ENCODE data around the gene ALDH1L1.

DNA sequence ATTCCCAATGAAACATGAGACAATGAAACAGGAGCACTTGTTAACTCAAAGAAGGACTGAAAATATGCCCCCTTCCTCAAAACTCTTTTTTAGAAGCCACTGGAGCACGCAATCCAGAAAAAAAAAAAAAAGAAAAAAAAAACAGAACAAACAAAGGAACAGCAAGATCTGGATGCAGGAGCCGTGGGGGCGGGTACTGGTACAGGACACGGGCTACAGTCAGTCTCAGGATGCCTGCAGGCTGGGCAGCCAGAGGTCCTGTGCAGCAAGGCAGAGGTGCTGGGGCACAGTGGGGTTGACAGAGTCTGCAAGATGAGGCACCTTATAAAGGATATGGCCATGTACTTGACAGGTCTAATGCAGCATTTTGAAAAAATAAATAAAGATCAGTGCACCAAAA is 22.3 kb upstream of the ALDH1L1 start:
- TF ChIP-seq, protein P1, sequence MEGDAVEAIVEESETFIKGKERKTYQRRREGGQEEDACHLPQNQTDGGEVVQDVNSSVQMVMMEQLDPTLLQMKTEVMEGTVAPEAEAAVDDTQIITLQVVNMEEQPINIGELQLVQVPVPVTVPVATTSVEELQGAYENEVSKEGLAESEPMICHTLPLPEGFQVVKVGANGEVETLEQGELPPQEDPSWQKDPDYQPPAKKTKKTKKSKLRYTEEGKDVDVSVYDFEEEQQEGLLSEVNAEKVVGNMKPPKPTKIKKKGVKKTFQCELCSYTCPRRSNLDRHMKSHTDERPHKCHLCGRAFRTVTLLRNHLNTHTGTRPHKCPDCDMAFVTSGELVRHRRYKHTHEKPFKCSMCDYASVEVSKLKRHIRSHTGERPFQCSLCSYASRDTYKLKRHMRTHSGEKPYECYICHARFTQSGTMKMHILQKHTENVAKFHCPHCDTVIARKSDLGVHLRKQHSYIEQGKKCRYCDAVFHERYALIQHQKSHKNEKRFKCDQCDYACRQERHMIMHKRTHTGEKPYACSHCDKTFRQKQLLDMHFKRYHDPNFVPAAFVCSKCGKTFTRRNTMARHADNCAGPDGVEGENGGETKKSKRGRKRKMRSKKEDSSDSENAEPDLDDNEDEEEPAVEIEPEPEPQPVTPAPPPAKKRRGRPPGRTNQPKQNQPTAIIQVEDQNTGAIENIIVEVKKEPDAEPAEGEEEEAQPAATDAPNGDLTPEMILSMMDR (IDR thresholded peaks at IDR 0.05; ENCODE audit: low read depth, low read length): no peak
- no peak for TF ChIP-seq POLR2A (IDR thresholded peaks at IDR 0.05; ENCODE audit: extremely low read depth, insufficient read length)

All from NB4 (cell line).